Endodermal cell (in vitro differentiated cells): ENCODE results near the gene OR52E4. TPM values are rescaled to one million over a fixed set of nuclear protein-coding genes. Genes with fewer than 3 reads are reported as not detected.

Experiments
- DNase-seq: peaks from one replicate; pipeline ENCODE4 v3.0.0-alpha.2; 2017
- H3K27ac ChIP-seq: 2 replicates; pipeline ENCODE4 v1.5.1; 2013; ENCODE audit warnings: mild to moderate bottlenecking, low read depth, low read length, moderate library complexity
- H3K27me3 ChIP-seq: 2 replicates; pipeline ENCODE4 v1.6.1; 2013; ENCODE audit warnings: mild to moderate bottlenecking, low read length, moderate library complexity; ENCODE audit not compliant: insufficient read depth, control insufficient read depth, poor library complexity, severe bottlenecking
- H3K36me3 ChIP-seq: 2 replicates; pipeline ENCODE4 v1.7.0; 2013; ENCODE audit warnings: mild to moderate bottlenecking, low read length, moderate library complexity; ENCODE audit not compliant: control insufficient read depth, insufficient read depth
- H3K4me1 ChIP-seq: one replicate; pipeline ENCODE4 v1.7.0; 2013; ENCODE audit warnings: low read length; ENCODE audit not compliant: control insufficient read depth, insufficient read depth
- H3K4me3 ChIP-seq: 2 replicates; pipeline ENCODE4 v1.5.1; 2013; ENCODE audit warnings: mild to moderate bottlenecking, low read length, moderate library complexity
- H3K9ac ChIP-seq: 2 replicates; pipeline ENCODE4 v1.6.1; 2013; ENCODE audit warnings: mild to moderate bottlenecking, low read length, moderate library complexity; ENCODE audit not compliant: poor library complexity, severe bottlenecking; ENCODE audit errors: extremely low read depth
- H3K9me3 ChIP-seq: 2 replicates; pipeline ENCODE4 v1.6.1; 2013; ENCODE audit warnings: mild to moderate bottlenecking, low read length, moderate library complexity; ENCODE audit not compliant: control insufficient read depth
- H3K27ac Mint-ChIP-seq: 2 replicates; pipeline ENCODE4 v1.8.0; 2020; ENCODE audit warnings: mixed read lengths
- H3K27me3 Mint-ChIP-seq: 2 replicates; pipeline ENCODE4 v1.8.0; 2021; ENCODE audit warnings: mild to moderate bottlenecking, mixed read lengths; ENCODE audit not compliant: insufficient read depth
- H3K36me3 Mint-ChIP-seq: 2 replicates; pipeline ENCODE4 v1.8.0; 2020; ENCODE audit warnings: low read depth, mixed read lengths
- H3K4me1 Mint-ChIP-seq: 2 replicates; pipeline ENCODE4 v1.8.0; 2020; ENCODE audit warnings: mixed read lengths
- H3K4me3 Mint-ChIP-seq: 2 replicates; pipeline ENCODE4 v1.8.0; 2020; ENCODE audit warnings: mild to moderate bottlenecking, moderate library complexity, mixed read lengths
- H3K9me3 Mint-ChIP-seq: 2 replicates; pipeline ENCODE4 v1.8.0; 2020; ENCODE audit warnings: mild to moderate bottlenecking, mixed read lengths
- CTCF ChIP-seq: fragments of 200-600 bp; sonication (generic); conservative IDR thresholded peaks from 2 replicates; pipeline ENCODE4 v1.5.0; 2021; ENCODE audit warnings: antibody characterized with exemption, mild to moderate bottlenecking
- WGBS, 2 experiments: methylation state at CpG; one replicate each; pipeline versions ENCODE4 v1.1.5 to v1.1.7; 2013; ENCODE audit warnings: missing lambda C conversion rate in 2 of 2, mixed read lengths in 1 of 2; ENCODE audit not compliant: insufficient coverage in 1 of 2, insufficient read length in 1 of 2; 5-methylcytosine and 5-hydroxymethylcytosine counted together
- total RNA-seq, 2 donors: library from RNA; stranded (reverse); fragmentation: NEBNext Ultra II Directional in 1 of 2; extraction: Animal tissue kit (Norgen Biotek cat#: 25700) in 1 of 2; gene quantifications; 2 replicates in 1 of 2; 3 replicates in 1 of 2; pipeline ENCODE4 v1.2.1, GENCODE V29; 2021

Gene OR52E4
- total RNA-seq, 2 donors from 2014 or later = not detected

- H3K4me1 ChIP-seq = no peaks in the 10 kb centered on the region
- no peaks in the 10 kb centered on the region for H3K27me3 ChIP-seq
- DNase-seq = no peak
- 96 to 98% methylated on average over 8 to 10 of the region's 10 CpGs for WGBS, 2 experiments
- H3K9ac ChIP-seq = no peak overlapping the region
- Mint-ChIP-seq H3K4me1 (no peaks in the 10 kb centered on the region), H3K4me3 (no peak overlapping the region), H3K27me3 (no peaks in the 10 kb centered on the region), H3K27ac (no peak overlapping the region), H3K9me3 (peaks cover 49% of the 10 kb centered on the region), H3K36me3 (no peaks in the 10 kb centered on the region)
- no peak overlapping the region for H3K4me3 ChIP-seq
- no peak for TF ChIP-seq CTCF
- H3K27ac ChIP-seq = no peak overlapping the region
- H3K9me3 ChIP-seq = no peaks in the 10 kb centered on the region
- H3K36me3 ChIP-seq = no peaks in the 10 kb centered on the region
Measured at GRCh38 chr11:5933116-5933515, 52.7 kb downstream of the OR52E4 start.

Other genes with a start within 250 kb of the OR52E4 start
- 10 to 100 TPM; 16.0 to 21.4 TPM for gene TRIM5, start 195.6 kb upstream of the OR52E4 start, total RNA-seq
- 1 to 10 TPM; 1.1 to 3.1 TPM for gene TRIM22, start 190.8 kb upstream of the OR52E4 start, total RNA-seq
- gene OR56B1, start 144.2 kb upstream of the OR52E4 start, total RNA-seq = not detected
- gene OR52N4, start 126.4 kb upstream of the OR52E4 start, total RNA-seq = not detected
- gene OR52N5, start 97.3 kb upstream of the OR52E4 start, total RNA-seq = not detected
- gene OR52N1, start 89.4 kb upstream of the OR52E4 start, total RNA-seq = not detected
- not detected for gene OR52N2, start 71.7 kb upstream of the OR52E4 start, total RNA-seq
- not detected for gene OR52E6, start 38.7 kb upstream of the OR52E4 start, total RNA-seq
- not detected for gene OR52E8, start 22.9 kb upstream of the OR52E4 start, total RNA-seq
- not detected for gene OR52E5, start 12.6 kb downstream of the OR52E4 start, total RNA-seq
- gene OR56A3, start 61.6 kb downstream of the OR52E4 start, total RNA-seq = not detected
- not detected for gene OR56A5, start 87.9 kb downstream of the OR52E4 start, total RNA-seq
- under 1 TPM in 1 of 2 donors, not detected in 1; 0.33 TPM for gene OR52L1, start 106.4 kb downstream of the OR52E4 start, total RNA-seq
- gene OR56A4, start 126.3 kb downstream of the OR52E4 start, total RNA-seq = under 1 TPM; 0.15 to 0.59 TPM
- gene OR56A1, start 150.1 kb downstream of the OR52E4 start, total RNA-seq = under 1 TPM; 0.15 to 0.31 TPM
- not detected for gene OR56B4, start 227.1 kb downstream of the OR52E4 start, total RNA-seq